ENCODE measurements around the gene ZRANB1. TPM values are rescaled to one million over a fixed set of nuclear protein-coding genes. Genes with fewer than 3 reads are reported as not detected.
"Not testable (repeated sequence)": the region's sequence is repeated elsewhere in the genome, so short reads cannot be mapped to it uniquely, and the experiment has no call there.

ZRANB1 gene
- total and polyA plus RNA-seq, 2 donors from 2014 or later: 8.9 to 17.5 TPM

GRCh38 chr10:124911124-124912067, 30.5 kb upstream of the ZRANB1 start:
- H3K36me3 ChIP-seq (ENCODE audit: control insufficient read depth in 2 of 3, insufficient read depth in 3 of 3, low read length in 3 of 3): no peaks in the 10 kb centered on the region
- intact Hi-C loops (cut with DNase I): no loop called here
- no peaks in the 10 kb centered on the region for H3K27me3 ChIP-seq (ENCODE audit: control insufficient read depth, insufficient read depth, low read length)
- no peaks in the 10 kb centered on the region for H3K9me3 ChIP-seq (ENCODE audit: control insufficient read depth in 2 of 3, insufficient read depth in 1 of 3, low read length in 3 of 3)
- peaks cover 0 to 2% (median 0%) of the 10 kb centered on the region in 3 donors for H3K4me1 ChIP-seq (ENCODE audit: control insufficient read depth in 2 of 3, insufficient read depth in 2 of 3, low read depth in 1 of 3, low read length in 3 of 3)
- H3K4me3 ChIP-seq (ENCODE audit: low read length in 3 of 3): no peak overlapping the region
- TF ChIP-seq, protein P1, sequence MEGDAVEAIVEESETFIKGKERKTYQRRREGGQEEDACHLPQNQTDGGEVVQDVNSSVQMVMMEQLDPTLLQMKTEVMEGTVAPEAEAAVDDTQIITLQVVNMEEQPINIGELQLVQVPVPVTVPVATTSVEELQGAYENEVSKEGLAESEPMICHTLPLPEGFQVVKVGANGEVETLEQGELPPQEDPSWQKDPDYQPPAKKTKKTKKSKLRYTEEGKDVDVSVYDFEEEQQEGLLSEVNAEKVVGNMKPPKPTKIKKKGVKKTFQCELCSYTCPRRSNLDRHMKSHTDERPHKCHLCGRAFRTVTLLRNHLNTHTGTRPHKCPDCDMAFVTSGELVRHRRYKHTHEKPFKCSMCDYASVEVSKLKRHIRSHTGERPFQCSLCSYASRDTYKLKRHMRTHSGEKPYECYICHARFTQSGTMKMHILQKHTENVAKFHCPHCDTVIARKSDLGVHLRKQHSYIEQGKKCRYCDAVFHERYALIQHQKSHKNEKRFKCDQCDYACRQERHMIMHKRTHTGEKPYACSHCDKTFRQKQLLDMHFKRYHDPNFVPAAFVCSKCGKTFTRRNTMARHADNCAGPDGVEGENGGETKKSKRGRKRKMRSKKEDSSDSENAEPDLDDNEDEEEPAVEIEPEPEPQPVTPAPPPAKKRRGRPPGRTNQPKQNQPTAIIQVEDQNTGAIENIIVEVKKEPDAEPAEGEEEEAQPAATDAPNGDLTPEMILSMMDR (IDR thresholded peaks at IDR 0.05; ENCODE audit: borderline replicate concordance, extremely low read depth, insufficient read depth): no peak
- H3K27ac ChIP-seq (ENCODE audit: low read depth in 2 of 2, low read length in 2 of 2): peak overlapping the region in 1 of 2 donors; percentile 41
- FAIRE-seq (no peak), DNase-seq (no peak)
- H3K9ac ChIP-seq (ENCODE audit: low read length in 3 of 3): no peak overlapping the region

GRCh38 chr10:124912101-124912886, 29.6 kb upstream of the ZRANB1 start:
- Histone ChIP-seq H3K27me3 (ENCODE audit: control insufficient read depth, insufficient read depth, low read length) (no peaks in the 10 kb centered on the region), H3K36me3 (ENCODE audit: control insufficient read depth in 2 of 3, insufficient read depth in 3 of 3, low read length in 3 of 3) (no peaks in the 10 kb centered on the region), H3K27ac (ENCODE audit: low read depth in 2 of 2, low read length in 2 of 2) (peak overlapping the region in 1 of 2 donors; percentile 41), H3K9me3 (ENCODE audit: control insufficient read depth in 2 of 3, insufficient read depth in 1 of 3, low read length in 3 of 3) (no peaks in the 10 kb centered on the region), H3K9ac (ENCODE audit: low read length in 3 of 3) (no peak overlapping the region), H3K4me3 (ENCODE audit: low read length in 3 of 3) (no peak overlapping the region), H3K4me1 (ENCODE audit: control insufficient read depth in 2 of 3, insufficient read depth in 2 of 3, low read depth in 1 of 3, low read length in 3 of 3) (peaks cover 0 to 2% (median 0%) of the 10 kb centered on the region in 3 donors)
- no peak for DNase-seq
- intact Hi-C loops (cut with DNase I): no loop called here
- TF ChIP-seq, protein P1 (IDR thresholded peaks at IDR 0.05; ENCODE audit: borderline replicate concordance, extremely low read depth, insufficient read depth): no peak
- FAIRE-seq: no peak

DNA sequence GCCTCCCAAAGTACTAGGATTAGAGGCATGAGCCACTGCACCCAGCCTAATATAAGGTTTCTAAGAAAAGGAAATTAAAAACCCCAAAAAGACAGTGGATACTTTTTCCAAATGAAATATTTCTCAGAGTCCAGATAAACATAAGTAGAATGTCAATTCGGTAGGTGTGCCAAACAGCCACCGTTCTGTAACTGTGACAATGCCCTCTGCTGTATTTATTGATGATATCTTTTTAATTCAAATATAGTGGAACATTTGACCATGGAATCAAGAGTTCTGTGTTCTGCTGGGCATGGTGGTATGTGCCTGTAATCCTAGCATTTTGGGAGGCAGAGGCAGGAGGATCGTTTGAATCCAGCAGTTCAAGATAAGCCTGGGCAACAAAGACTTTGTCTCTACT, 28.8 kb upstream of the ZRANB1 start:
- no peak for DNase-seq
- TF ChIP-seq, protein P1 (IDR thresholded peaks at IDR 0.05; ENCODE audit: borderline replicate concordance, extremely low read depth, insufficient read depth): no peak
- no peaks in the 10 kb centered on the region for H3K36me3 ChIP-seq (ENCODE audit: control insufficient read depth in 2 of 3, insufficient read depth in 3 of 3, low read length in 3 of 3)
- H3K4me1 ChIP-seq (ENCODE audit: control insufficient read depth in 2 of 3, insufficient read depth in 2 of 3, low read depth in 1 of 3, low read length in 3 of 3): peaks cover 0 to 2% (median 0%) of the 10 kb centered on the region in 3 donors
- no peaks in the 10 kb centered on the region for H3K27me3 ChIP-seq (ENCODE audit: control insufficient read depth, insufficient read depth, low read length)
- no peaks in the 10 kb centered on the region for H3K9me3 ChIP-seq (ENCODE audit: control insufficient read depth in 2 of 3, insufficient read depth in 1 of 3, low read length in 3 of 3)
- H3K4me3 ChIP-seq (ENCODE audit: low read length in 3 of 3): no peak overlapping the region
- intact Hi-C loops (cut with DNase I): no loop called here
- FAIRE-seq: no peak
- H3K27ac ChIP-seq (ENCODE audit: low read depth in 2 of 2, low read length in 2 of 2): no peak overlapping the region
- H3K9ac ChIP-seq (ENCODE audit: low read length in 3 of 3): no peak overlapping the region

DNA sequence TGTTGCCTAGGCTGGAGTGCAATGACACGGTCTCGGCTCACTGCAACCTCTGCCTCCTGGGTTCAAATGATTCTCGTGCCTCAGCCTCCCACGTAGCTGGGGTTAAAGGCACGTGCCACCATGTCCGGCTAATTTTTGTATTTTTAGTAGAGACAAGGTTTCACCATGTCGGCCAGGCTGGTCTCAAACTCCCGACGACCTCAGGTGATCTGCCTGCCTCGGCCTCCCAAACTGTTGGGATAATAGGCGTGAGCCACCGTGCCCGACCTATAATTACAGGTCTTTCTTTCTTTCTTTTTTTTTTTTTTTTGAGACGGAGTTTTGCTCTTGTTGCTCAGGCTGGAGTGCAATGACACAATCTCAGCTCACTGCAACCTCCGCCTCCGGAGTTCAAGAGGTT, 27.5 kb upstream of the ZRANB1 start:
- DNase-seq; H3K9me3 ChIP-seq (ENCODE audit: control insufficient read depth in 2 of 3, insufficient read depth in 1 of 3, low read length in 3 of 3); H3K4me3 ChIP-seq (ENCODE audit: low read length in 3 of 3); H3K9ac ChIP-seq (ENCODE audit: low read length in 3 of 3); FAIRE-seq; H3K36me3 ChIP-seq (ENCODE audit: control insufficient read depth in 2 of 3, insufficient read depth in 3 of 3, low read length in 3 of 3); H3K4me1 ChIP-seq (ENCODE audit: control insufficient read depth in 2 of 3, insufficient read depth in 2 of 3, low read depth in 1 of 3, low read length in 3 of 3); intact Hi-C loops (cut with DNase I); H3K27me3 ChIP-seq (ENCODE audit: control insufficient read depth, insufficient read depth, low read length); H3K27ac ChIP-seq (ENCODE audit: low read depth in 2 of 2, low read length in 2 of 2): not testable (repeated sequence)
